RWPE1 (cell line): Measurements from ENCODE around the gene SSTR1.

Experiments
- CTCF ChIA-PET: fragments of 350-600 bp; sonication (Branson Sonifier 250); formaldehyde crosslinking; extraction: SDS; loops from one replicate; lab custom pipeline; 2021; lab: Yijun Ruan, JAX
- POLR2A ChIA-PET: fragments of 400-600 bp; formaldehyde crosslinking; extraction: SDS; loops from one replicate; lab custom pipeline; 2020; ENCODE audit warnings: antibody characterized with exemption; ENCODE audit not compliant: low non-redundant PET; lab: Yijun Ruan, JAX
- DNase-seq: peaks from one replicate; pipeline ENCODE4 v3.0.0; 2012; ENCODE audit warnings: low spot score
- H3K27ac ChIP-seq: fragments of 450-650 bp; 2 replicates; pipeline ENCODE4 v1.5.1; 2017
- TF ChIP-seq, protein P1 (sequence below): fragments of 450-650 bp; conservative IDR thresholded peaks from 2 replicates; pipeline ENCODE4 v1.5.1; 2017; ENCODE audit warnings: low read depth, mild to moderate bottlenecking

Gene SSTR1

DNA sequence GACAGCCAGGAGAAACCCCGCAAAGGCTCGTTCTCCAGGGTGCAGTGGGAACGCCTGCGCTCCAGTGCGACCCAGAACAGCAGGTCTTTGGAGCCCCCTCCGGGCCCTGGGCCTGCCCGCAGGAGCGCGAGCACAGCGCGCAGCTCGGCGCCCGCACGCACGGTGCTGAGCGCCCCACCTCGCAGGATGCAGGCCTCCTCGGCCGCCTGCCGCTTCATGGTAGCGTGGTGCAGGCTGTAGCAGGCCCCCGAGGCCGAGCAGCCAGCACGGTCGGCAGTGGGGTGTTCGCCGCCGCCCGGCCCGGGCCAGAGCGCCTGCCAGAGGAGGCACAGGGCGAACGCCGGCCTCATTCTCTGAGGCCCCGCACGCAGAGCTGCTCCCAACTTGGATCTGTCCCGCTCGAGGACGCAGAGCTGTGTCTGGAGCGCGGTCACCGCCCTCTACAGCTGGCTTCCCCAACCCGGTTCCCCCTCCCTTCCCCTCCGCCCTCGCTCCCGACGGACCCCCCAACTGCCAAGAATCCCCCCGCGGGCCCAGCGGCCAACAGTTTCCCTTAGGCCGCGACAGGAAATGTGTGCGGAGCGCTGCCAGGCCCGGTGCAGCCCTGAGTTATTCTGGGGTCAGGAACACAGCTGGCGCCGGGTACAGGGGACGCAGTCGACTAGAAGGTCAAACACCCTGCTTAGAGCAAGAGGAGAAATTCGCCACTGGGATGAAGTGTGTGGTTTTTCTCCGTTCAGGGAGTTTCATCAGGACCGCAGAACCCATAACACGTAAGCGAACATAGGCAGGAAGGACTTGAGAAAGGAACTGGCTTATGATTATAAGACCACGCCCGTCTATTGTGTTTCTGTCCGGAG is 48.2 kb downstream of the SSTR1 start, which contains the start of gene CLEC14A:
TSS of gene CLEC14A (minus strand) at position 421 of the 860 bp plus-strand sequence. CDS start at position 350, 71 bp downstream.
- ChIA-PET POLR2A (no interaction called here), CTCF (no interaction called here)
- H3K27ac ChIP-seq, result no peak within 1 kb of the TSS
- DNase-seq, result no peak
- TF ChIP-seq, protein P1, sequence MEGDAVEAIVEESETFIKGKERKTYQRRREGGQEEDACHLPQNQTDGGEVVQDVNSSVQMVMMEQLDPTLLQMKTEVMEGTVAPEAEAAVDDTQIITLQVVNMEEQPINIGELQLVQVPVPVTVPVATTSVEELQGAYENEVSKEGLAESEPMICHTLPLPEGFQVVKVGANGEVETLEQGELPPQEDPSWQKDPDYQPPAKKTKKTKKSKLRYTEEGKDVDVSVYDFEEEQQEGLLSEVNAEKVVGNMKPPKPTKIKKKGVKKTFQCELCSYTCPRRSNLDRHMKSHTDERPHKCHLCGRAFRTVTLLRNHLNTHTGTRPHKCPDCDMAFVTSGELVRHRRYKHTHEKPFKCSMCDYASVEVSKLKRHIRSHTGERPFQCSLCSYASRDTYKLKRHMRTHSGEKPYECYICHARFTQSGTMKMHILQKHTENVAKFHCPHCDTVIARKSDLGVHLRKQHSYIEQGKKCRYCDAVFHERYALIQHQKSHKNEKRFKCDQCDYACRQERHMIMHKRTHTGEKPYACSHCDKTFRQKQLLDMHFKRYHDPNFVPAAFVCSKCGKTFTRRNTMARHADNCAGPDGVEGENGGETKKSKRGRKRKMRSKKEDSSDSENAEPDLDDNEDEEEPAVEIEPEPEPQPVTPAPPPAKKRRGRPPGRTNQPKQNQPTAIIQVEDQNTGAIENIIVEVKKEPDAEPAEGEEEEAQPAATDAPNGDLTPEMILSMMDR, result no peak

DNA sequence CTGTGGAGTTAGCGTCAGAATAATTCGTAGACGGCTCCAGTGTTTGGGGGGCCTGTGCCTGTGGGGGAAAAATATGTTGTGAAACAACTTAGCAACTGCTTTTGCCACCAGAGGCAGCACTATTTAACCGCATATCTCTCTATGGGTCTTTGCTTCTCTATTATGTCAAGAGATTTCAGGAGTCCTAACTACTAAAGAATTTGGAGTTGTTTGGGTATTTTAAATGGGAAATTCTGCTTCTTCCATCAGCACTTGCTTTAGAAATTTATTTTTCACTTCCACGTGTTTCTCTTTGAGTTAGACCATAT is 48.8 kb downstream of the SSTR1 start:
- TF ChIP-seq, protein P1, result no peak
- CTCF ChIA-PET, result no interaction called here
- no peak for DNase-seq
- no peak overlapping the region for H3K27ac ChIP-seq
- POLR2A ChIA-PET, result no interaction called here

DNA sequence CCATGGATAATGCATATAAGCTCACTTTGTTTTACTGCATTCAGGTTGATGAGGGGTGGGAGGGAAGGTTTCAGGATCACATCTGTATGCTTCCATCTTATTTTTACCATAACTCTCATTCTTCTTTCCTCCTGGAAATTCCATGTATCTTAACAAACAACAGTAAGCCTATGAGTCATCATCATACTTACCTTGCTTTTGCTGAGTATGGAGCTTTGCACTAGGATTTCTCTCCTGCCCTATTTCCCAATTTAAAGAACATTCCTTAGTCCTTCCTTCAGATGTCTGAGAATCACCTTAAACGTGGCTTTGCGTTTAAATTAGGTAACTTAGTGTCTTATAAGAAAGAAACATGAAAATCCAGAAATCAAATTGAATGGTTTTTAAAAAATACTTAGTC is 49.8 kb downstream of the SSTR1 start:
- DNase-seq, result no peak
- TF ChIP-seq, protein P1, result no peak
- H3K27ac ChIP-seq, result no peak overlapping the region
- ChIA-PET CTCF (no interaction called here), POLR2A (no interaction called here)

DNA sequence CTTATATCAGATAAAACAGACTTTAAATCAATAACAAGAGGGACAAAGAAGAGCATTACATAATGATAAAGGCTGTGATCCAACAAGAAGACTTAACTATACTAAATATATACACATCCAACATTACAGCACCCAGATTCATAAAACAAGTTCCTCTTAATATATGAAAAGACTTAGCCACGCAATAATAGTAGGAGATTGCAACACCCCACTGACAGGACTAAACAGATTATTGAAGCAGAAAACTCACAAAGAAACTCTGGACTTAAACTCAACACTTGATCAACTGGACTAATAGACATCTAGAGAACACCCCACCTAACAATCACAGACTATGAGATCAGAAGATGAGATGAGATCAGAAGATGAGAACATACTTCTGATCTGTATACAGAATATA is 53.9 kb downstream of the SSTR1 start:
- no peak for DNase-seq
- ChIA-PET CTCF (interaction anchor here (0.6 kb wide), 1 partner anchor 1183 kb away, joined by 4 read pairs; no protein-coding TSS in a partner anchor), POLR2A (no interaction called here)

More for the DNA sequence above, 53.9 kb downstream of the SSTR1 start:
- TF ChIP-seq, protein P1, result no peak
- H3K27ac ChIP-seq, result no peak overlapping the region
